GM20000 (cell line): Measurements from ENCODE around the gene CDK4.

Source experiments
- DNase-seq: peaks from one replicate; pipeline ENCODE4 v3.0.0; 2012; ENCODE audit warnings: low spot score
- TF ChIP-seq, protein P1 (sequence below): IDR thresholded peaks from 2 replicates; pipeline ENCODE4 v1.5.1; 2012; ENCODE audit warnings: mild to moderate bottlenecking, control low read depth; ENCODE audit errors: extremely low read depth, missing control alignments

The CDK4 gene

DNA sequence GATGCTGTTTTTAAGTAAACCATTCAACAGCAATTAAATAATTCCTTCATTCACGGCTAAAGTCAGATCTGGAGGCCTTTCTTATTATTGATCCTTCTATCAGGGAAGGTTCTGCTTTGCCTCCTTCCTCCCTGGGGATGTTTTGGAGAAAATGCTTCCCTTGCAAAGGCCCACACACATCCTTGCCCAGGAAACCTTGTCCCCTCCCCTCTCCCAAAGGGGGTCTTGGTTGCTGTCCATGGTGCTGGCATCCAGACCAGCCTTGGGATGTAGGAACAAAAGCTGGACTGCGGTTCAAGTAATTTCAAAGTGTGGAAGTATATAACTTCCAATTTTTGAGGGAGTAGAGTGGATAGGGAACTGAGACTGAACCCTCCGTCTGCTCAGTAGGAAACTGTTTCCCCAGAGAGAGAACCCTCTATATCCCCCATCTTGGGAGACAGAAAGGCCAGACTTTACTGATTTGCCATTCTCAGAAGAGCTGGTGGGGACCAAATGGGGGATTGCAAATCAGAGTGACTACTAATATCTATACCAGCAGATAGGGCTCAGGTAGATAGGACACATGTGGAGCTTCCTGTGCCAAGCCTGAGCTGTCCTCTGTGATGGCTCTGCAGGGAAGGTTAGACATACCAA is 8.4 kb upstream of the CDK4 start:
- no peak for DNase-seq
- TF ChIP-seq, protein P1, sequence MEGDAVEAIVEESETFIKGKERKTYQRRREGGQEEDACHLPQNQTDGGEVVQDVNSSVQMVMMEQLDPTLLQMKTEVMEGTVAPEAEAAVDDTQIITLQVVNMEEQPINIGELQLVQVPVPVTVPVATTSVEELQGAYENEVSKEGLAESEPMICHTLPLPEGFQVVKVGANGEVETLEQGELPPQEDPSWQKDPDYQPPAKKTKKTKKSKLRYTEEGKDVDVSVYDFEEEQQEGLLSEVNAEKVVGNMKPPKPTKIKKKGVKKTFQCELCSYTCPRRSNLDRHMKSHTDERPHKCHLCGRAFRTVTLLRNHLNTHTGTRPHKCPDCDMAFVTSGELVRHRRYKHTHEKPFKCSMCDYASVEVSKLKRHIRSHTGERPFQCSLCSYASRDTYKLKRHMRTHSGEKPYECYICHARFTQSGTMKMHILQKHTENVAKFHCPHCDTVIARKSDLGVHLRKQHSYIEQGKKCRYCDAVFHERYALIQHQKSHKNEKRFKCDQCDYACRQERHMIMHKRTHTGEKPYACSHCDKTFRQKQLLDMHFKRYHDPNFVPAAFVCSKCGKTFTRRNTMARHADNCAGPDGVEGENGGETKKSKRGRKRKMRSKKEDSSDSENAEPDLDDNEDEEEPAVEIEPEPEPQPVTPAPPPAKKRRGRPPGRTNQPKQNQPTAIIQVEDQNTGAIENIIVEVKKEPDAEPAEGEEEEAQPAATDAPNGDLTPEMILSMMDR: no peak

DNA sequence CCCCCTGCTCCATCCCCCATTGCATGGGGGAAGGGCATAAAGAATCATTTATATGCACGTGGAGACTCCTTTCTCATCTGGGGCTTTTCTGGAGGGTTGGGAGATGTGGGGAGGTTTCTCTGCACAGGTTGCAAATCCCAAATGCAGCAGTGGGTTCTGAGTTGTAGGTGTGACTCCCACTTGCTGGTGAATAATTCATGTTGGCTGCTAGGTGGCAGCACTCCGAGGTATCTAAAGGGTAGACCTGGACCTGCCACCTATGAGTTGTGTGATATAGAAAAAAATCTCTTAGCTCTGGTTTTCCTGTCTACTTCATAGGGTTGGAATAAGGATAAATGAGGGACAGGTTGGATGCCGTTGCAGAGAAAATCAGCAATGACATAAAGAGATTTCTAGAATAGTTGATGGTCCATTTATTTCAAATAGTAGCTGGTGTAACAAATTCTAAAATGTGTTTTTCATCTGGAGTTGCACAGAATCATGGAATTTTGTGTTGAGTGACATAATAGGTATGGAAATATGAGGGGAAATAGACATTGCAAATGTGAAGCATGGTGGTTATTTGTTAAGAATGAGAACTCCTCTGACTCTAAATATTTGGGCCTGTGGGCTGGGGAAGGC is 7.4 kb upstream of the CDK4 start:
- peak; percentile 60 for DNase-seq
- TF ChIP-seq, protein P1: peak; percentile 45

DNA sequence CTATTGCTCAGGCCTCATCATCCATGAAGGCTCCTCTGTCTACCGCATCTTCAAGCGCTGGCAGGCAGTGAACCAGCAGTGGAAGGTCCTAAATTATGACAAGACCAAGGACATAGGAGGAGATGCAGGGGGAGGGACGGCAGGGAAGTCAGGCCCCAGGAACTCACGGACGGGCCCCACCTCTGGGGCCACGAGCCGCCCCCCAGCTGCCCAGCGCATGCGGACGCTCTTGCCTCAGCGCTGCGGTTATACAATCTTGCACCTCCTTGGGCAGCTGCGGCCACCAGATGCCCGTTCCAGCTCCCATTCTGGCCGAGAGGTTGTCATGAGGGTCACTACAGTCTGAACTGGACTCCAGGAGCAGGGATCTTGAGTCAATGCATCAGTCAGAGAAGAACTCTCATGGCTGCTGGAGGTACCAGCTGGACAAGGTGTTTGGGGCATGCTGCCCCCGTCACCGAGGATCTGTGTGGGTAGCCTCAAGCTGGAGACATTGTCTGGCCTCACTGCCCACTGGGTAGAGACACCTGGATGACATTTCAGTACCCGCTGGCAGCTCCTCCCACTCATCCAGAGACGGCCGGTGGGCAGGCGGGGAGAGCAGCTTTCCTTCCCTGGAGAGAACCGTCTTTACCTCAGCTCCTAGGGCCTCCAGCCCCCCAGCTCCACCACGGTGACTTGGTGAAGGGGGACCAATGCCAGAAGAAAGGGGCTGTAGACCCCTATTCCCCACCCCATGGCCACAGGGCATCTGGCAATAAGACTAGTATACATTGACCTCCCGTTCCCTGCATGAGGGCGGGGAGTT is 6.6 kb upstream of the CDK4 start:
- TF ChIP-seq, protein P1: no peak
- DNase-seq: no peak

DNA sequence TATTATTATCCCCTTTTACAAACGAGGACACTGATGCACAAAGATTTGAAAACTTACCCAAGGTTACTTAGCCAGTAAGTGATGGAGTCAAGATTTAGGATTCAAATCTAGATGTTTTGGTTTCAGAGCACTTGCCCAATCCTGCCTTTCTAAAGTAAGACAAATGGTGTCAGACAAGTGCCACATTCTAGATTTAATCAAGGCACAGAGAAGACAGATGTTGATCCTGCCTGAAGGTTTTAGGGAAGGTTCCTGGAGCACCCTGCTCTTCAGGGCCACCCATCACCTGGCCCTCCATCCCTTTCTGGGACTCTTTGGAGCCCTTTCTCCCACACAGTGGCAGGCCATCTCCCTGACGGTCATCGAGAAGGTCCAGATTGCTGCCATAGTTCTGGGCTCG is 5.7 kb upstream of the CDK4 start:
- TF ChIP-seq, protein P1: no peak
- DNase-seq: no peak

DNA sequence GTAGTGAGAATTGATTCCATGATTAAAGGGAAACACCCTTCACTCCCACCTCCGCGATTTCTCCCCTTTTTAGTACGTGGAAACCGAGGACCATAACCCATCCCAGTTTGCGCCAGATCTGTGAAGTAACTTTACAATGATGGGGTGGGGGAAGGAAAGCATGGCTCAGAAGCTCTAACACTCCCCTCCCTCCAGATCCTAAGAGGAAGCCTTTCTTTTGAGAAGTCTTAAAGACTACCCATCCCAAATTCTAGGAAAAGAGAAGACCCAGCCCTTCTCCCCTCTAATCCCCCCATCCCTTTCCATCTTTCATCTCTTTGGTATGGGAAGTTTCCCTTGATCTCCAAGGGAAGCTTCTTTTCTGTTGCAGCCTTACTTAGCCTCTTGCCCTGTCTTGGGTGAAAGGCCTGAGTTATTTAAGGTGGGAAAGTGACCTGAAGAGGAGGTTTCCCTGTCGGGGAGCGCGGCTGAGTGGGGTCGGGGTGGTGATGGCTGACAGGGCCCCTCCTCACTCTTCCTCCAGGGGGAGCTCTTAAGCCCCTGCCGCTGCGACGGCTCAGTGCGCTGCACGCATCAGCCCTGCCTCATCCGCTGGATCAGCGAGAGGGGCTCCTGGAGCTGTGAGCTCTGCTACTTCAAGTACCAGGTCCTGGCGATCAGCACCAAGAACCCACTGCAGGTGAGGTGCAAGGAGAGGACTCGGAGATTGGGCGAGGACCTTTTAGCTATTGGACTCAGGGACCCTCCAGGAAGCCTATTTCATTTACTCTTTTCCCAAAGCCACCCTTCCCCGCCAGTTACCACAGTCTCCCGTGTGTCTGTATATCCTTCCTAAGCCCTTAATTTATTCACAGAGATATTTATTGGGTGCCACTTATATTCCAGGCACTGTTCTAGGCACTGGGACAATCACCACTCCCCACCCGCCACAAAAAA is 4.6 kb upstream of the CDK4 start:
- TF ChIP-seq, protein P1: peak; percentile 84
- peak; percentile 90 for DNase-seq

DNA sequence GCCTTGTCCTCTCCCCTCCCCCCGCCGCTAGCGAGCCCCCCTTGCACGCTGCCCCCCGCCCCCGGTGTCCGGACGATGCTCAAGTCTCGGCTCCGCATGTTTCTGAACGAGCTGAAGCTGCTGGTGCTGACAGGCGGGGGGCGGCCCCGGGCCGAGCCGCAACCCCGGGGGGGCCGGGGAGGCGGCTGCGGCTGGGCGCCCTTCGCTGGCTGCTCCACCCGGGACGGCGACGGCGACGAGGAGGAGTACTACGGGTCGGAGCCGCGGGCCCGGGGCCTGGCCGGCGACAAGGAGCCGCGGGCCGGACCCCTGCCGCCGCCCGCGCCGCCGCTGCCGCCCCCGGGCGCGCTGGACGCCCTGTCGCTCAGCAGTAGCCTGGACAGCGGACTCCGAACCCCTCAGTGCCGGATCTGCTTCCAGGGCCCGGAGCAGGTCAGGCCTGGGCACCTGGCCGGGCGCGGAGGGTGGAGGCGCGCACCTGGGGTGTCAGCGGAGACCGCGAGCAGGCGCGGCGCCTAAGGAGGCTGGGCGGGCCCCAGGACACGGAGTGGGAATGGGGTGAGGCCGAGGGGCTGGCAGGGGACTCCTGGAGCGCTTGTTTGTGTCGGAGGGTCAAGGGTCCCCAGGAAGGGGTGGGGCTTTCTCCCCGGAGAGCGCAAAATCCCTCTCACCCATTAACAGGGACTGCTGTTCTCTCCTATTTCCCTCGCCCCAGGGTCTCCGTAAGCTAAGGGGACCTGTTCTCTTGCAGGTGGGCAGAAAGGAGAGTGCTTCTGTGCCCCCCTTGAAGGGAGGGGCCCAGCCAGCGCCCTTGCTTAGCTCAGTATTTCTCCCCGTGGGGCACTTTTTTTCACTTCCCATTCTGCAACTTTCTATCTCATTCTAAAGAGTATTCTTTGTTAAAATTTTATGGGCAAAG is 3.6 kb upstream of the CDK4 start:
- TF ChIP-seq, protein P1: no peak
- DNase-seq: peak; percentile 69
